Osteoblast (primary cell): ENCODE measurements around the gene ADORA1. TPM values are rescaled to one million over a fixed set of nuclear protein-coding genes. Genes with fewer than 3 reads are reported as not detected.
A peak's percentile ranks its signal among the peaks of the same experiment; 100 is the strongest.

Source experiments
- DNase-seq: peaks from one replicate; pipeline ENCODE4 v3.0.0; 2011; ENCODE audit warnings: low spot score, mixed read lengths; ENCODE audit not compliant: insufficient read length; ENCODE audit errors: missing footprints
- H2AFZ ChIP-seq: 2 replicates; pipeline ENCODE4 v1.6.0; 2011; ENCODE audit warnings: mild to moderate bottlenecking, low read length
- H3K27ac ChIP-seq: 2 replicates; pipeline ENCODE4 v1.5.1; 2011; ENCODE audit warnings: mild to moderate bottlenecking, low read depth, low read length, moderate library complexity
- H3K27me3 ChIP-seq: 2 replicates; pipeline ENCODE4 v1.6.0; 2012; ENCODE audit warnings: mild to moderate bottlenecking, control low read depth, inconsistent platforms, low read length, moderate library complexity; ENCODE audit not compliant: insufficient read depth
- H3K36me3 ChIP-seq: 2 replicates; pipeline ENCODE4 v1.5.1; 2011; ENCODE audit warnings: mild to moderate bottlenecking, low read length, control low read depth, moderate library complexity; ENCODE audit not compliant: insufficient read depth
- H3K4me1 ChIP-seq: 2 replicates; pipeline ENCODE4 v1.5.1; 2011; ENCODE audit warnings: mild to moderate bottlenecking, low read length, control low read depth, moderate library complexity; ENCODE audit not compliant: insufficient read depth
- H3K4me2 ChIP-seq: 2 replicates; pipeline ENCODE4 v1.6.0; 2011; ENCODE audit warnings: mild to moderate bottlenecking, low read length; ENCODE audit not compliant: insufficient read depth
- H3K4me3 ChIP-seq: fragments of 200-600 bp; sonication (generic); 3 replicates; pipeline ENCODE4 v1.5.1; 2012; ENCODE audit warnings: mild to moderate bottlenecking, low read length, inconsistent platforms; ENCODE audit not compliant: insufficient read depth
- H3K79me2 ChIP-seq: 2 replicates; pipeline ENCODE4 v1.6.0; 2012; ENCODE audit warnings: mild to moderate bottlenecking, low read length, control low read depth, inconsistent platforms; ENCODE audit not compliant: insufficient read depth
- H3K9me3 ChIP-seq: 2 replicates; pipeline ENCODE4 v1.5.1; 2011; ENCODE audit warnings: low read depth, low read length, control low read depth
- H4K20me1 ChIP-seq: 2 replicates; pipeline ENCODE4 v1.6.0; 2012; ENCODE audit warnings: mild to moderate bottlenecking, low read length, control low read depth; ENCODE audit not compliant: insufficient read depth
- CTCF ChIP-seq: IDR thresholded peaks from 2 replicates; pipeline ENCODE4 v1.5.1; 2011; ENCODE audit warnings: mild to moderate bottlenecking, low read depth, low read length, moderate library complexity; ENCODE audit errors: extremely low read depth
- total RNA-seq: library from RNA; depleted of rRNA; stranded (reverse); fragments of >200 nt; gene quantifications from 2 replicates; pipeline ENCODE4 v1.2.3, GENCODE V29; 2012

The ADORA1 gene
- total RNA-seq, 1 donor: 4.0 TPM

- H3K27ac ChIP-seq: no peak overlapping the region
- no peak overlapping the region for H3K4me3 ChIP-seq
- H3K36me3 ChIP-seq: no peaks in the 10 kb centered on the region
- no peak overlapping the region for H3K4me2 ChIP-seq
- peaks cover 16% of the 10 kb centered on the region for H3K4me1 ChIP-seq
- H3K79me2 ChIP-seq: no peaks in the 10 kb centered on the region
- no peak overlapping the region for H2AFZ ChIP-seq
- no peak for TF ChIP-seq CTCF
- H4K20me1 ChIP-seq: no peaks in the 10 kb centered on the region
- DNase-seq: peak; percentile 60
- H3K27me3 ChIP-seq: no peaks in the 10 kb centered on the region
- no peaks in the 10 kb centered on the region for H3K9me3 ChIP-seq
Observed at GRCh38 chr1:203171341-203172183, 44.0 kb downstream of the ADORA1 start.

- peak; percentile 83 for TF ChIP-seq CTCF
- H3K36me3 ChIP-seq: no peaks in the 10 kb centered on the region
- no peaks in the 10 kb centered on the region for H4K20me1 ChIP-seq
- no peak overlapping the region for H3K4me3 ChIP-seq
- peak; percentile 97 for DNase-seq
- H3K79me2 ChIP-seq: no peaks in the 10 kb centered on the region
- no peaks in the 10 kb centered on the region for H3K9me3 ChIP-seq
- no peak overlapping the region for H3K4me2 ChIP-seq
- H2AFZ ChIP-seq: no peak overlapping the region
- no peaks in the 10 kb centered on the region for H3K27me3 ChIP-seq
- H3K27ac ChIP-seq: no peak overlapping the region
- H3K4me1 ChIP-seq: peaks cover 24% of the 10 kb centered on the region
Observed at GRCh38 chr1:203172184-203173010, 44.9 kb downstream of the ADORA1 start.

GRCh38 chr1:203173011-203173555 lies 45.6 kb downstream of the ADORA1 start:
- H3K27me3 ChIP-seq: no peaks in the 10 kb centered on the region
- H4K20me1 ChIP-seq: no peaks in the 10 kb centered on the region
- peaks cover 31% of the 10 kb centered on the region for H3K4me1 ChIP-seq
- no peaks in the 10 kb centered on the region for H3K9me3 ChIP-seq
- TF ChIP-seq CTCF: no peak
- H3K36me3 ChIP-seq: no peaks in the 10 kb centered on the region
- peak; percentile 81 for DNase-seq
- no peak overlapping the region for H2AFZ ChIP-seq
- H3K4me3 ChIP-seq: no peak overlapping the region
- H3K79me2 ChIP-seq: no peaks in the 10 kb centered on the region
- no peak overlapping the region for H3K4me2 ChIP-seq
- no peak overlapping the region for H3K27ac ChIP-seq
